Activated naive CD4-positive, alpha-beta T cell treated with anti-CD3 and anti-CD28 coated beads, Interleukin-2, amount 10 ng/mL, durations not matched to agents 7 days and 5 days (primary cell): ENCODE results near the gene TTI1.

Experiments used
- CTCF ChIA-PET: fragments of 350-600 bp; sonication (Branson Sonifier 250); formaldehyde crosslinking; loops from one replicate; lab custom pipeline; 2021; ENCODE audit warnings: antibody characterized with exemption; lab: Charles Lee
- DNase-seq: peaks from one replicate; pipeline ENCODE4 v3.0.0-alpha.2; 2020
- H3K27ac Mint-ChIP-seq: one replicate; pipeline ENCODE4 v1.8.0; 2021; ENCODE audit warnings: mild to moderate bottlenecking, moderate library complexity, mixed read lengths
- H3K27me3 Mint-ChIP-seq: one replicate; pipeline ENCODE4 v1.8.0; 2021; ENCODE audit warnings: mild to moderate bottlenecking, mixed read lengths
- H3K36me3 Mint-ChIP-seq: one replicate; pipeline ENCODE4 v1.8.0; 2021; ENCODE audit warnings: mixed read lengths
- H3K4me1 Mint-ChIP-seq: one replicate; pipeline ENCODE4 v1.8.0; 2021; ENCODE audit warnings: mixed read lengths
- H3K4me3 Mint-ChIP-seq: one replicate; pipeline ENCODE4 v1.8.0; 2021; ENCODE audit warnings: mild to moderate bottlenecking, moderate library complexity, mixed read lengths
- H3K9me3 Mint-ChIP-seq: one replicate; pipeline ENCODE4 v1.8.0; 2021; ENCODE audit warnings: mixed read lengths

TTI1 gene

DNA sequence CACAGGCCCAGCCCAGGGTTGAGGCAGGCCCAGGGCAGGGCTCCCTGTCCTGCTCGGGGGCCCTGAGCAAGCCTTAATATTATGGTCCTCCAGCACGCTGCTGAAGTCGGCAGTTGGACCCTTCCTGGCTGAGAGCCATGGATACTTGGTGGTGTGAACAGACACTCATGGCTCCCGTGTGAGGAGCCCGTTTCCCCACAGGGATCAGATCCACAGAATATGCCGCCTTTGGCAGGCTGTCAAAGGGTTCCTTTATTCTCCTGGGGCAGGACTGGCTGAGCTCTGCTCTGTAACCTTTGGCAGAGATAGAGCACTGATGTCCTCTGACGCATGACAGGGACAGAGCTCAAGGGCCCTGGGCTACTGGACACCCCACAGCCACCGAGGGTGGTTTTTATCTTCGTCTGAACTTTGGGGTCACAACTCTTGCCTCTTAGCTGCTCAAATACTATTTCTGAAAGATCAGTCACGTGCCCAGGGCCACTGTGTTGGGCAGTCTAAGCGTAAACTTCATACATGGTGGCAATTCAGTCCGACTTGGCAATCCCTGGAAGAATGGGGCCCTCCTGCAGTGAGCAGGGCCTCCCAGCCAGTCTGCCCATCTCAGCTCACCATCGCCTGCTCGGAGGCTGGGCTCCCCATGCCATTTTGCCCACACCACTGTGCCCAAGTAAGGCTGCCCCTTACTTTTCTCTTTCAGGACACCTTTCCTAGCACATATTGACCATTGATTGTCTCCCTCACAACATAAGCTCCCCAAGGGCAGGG, 49.1 kb downstream of the TTI1 start:
- Mint-ChIP-seq H3K4me1 (no peaks in the 10 kb centered on the region), H3K27me3 (no peaks in the 10 kb centered on the region), H3K27ac (no peak overlapping the region), H3K9me3 (no peaks in the 10 kb centered on the region), H3K4me3 (no peak overlapping the region), H3K36me3 (peaks cover 12% of the 10 kb centered on the region)
- DNase-seq, result no peak
- CTCF ChIA-PET, result interaction anchor here (1.4 to 1.7 kb wide), 2 partner anchors 9 to 15 kb away, joined by 5 to 6 read pairs; no protein-coding TSS in a partner anchor

- Mint-ChIP-seq H3K4me1 (no peaks in the 10 kb centered on the region), H3K27me3 (no peaks in the 10 kb centered on the region), H3K4me3 (no peak overlapping the region), H3K36me3 (peaks cover 8% of the 10 kb centered on the region), H3K9me3 (no peaks in the 10 kb centered on the region), H3K27ac (peak overlapping the region; percentile 55)
- CTCF ChIA-PET, result interaction anchor here (1.7 kb wide), 1 partner anchor 15 kb away, joined by 5 read pairs; no protein-coding TSS in a partner anchor
- DNase-seq, result no peak
Observed at GRCh38 chr20:37983286-37983685, 50.0 kb downstream of the TTI1 start.

GRCh38 chr20:37981568-37981967, 51.7 kb downstream of the TTI1 start:
- no peak for DNase-seq
- CTCF ChIA-PET, result no interaction called here
- Mint-ChIP-seq H3K36me3 (peaks cover 8% of the 10 kb centered on the region), H3K4me1 (peaks cover 10% of the 10 kb centered on the region), H3K27ac (no peak overlapping the region), H3K4me3 (no peak overlapping the region), H3K27me3 (peaks cover 4% of the 10 kb centered on the region), H3K9me3 (no peaks in the 10 kb centered on the region)

DNA sequence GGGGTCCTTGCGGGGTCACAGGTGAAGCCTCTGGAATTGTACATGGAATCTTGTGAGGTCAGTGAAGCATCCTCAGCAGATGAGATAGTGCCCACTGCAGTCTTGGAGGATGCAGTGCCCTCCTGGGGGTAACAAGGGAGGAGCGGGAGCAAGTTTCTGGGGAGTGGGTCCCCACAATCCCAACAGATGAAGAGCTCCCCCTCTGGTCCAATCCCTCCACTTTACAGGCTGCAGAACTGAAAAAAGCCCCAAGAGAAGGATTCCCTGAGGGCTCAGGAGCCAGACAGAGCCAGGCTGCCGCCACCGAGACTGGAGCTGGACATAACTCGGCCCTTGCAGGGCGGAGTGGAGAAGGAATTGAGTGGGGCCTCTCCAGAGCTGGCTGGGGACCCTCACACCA, 52.4 kb downstream of the TTI1 start:
- H3K4me1 Mint-ChIP-seq, result peaks cover 13% of the 10 kb centered on the region
- peaks cover 8% of the 10 kb centered on the region for H3K36me3 Mint-ChIP-seq
- CTCF ChIA-PET, result interaction anchor here (2.0 kb wide), 1 partner anchor 14 kb away, joined by 4 read pairs; no protein-coding TSS in a partner anchor
- no peak overlapping the region for H3K4me3 Mint-ChIP-seq
- peaks cover 8% of the 10 kb centered on the region for H3K27me3 Mint-ChIP-seq
- DNase-seq, result no peak
- H3K27ac Mint-ChIP-seq, result no peak overlapping the region
- no peaks in the 10 kb centered on the region for H3K9me3 Mint-ChIP-seq

- Mint-ChIP-seq H3K9me3 (no peaks in the 10 kb centered on the region), H3K36me3 (peaks cover 8% of the 10 kb centered on the region), H3K4me3 (no peak overlapping the region), H3K4me1 (peaks cover 13% of the 10 kb centered on the region), H3K27me3 (peaks cover 8% of the 10 kb centered on the region), H3K27ac (no peak overlapping the region)
- no peak for DNase-seq
- CTCF ChIA-PET, result interaction anchor here (1.6 to 2.0 kb wide), 2 partner anchors 12 to 14 kb away, joined by 3 to 4 read pairs; no protein-coding TSS in a partner anchor
Observed at GRCh38 chr20:37980383-37980782, 52.9 kb downstream of the TTI1 start.

GRCh38 chr20:37979021-37979985, 54.0 kb downstream of the TTI1 start:
- H3K27me3 Mint-ChIP-seq, result peaks cover 8% of the 10 kb centered on the region

GRCh38 chr20:37977786-37978185, 55.5 kb downstream of the TTI1 start:
- H3K4me1 Mint-ChIP-seq, result peaks cover 13% of the 10 kb centered on the region
- CTCF ChIA-PET, result no interaction called here
- H3K36me3 Mint-ChIP-seq, result peaks cover 5% of the 10 kb centered on the region

More at GRCh38 chr20:37979021-37979985, 54.0 kb downstream of the TTI1 start:
- H3K9me3 Mint-ChIP-seq, result no peaks in the 10 kb centered on the region
- H3K36me3 Mint-ChIP-seq, result peaks cover 8% of the 10 kb centered on the region
- H3K27ac Mint-ChIP-seq, result no peak overlapping the region
- H3K4me3 Mint-ChIP-seq, result no peak overlapping the region
- DNase-seq, result no peak
- CTCF ChIA-PET, result interaction anchor here (0.9 to 2.0 kb wide), 3 partner anchors 13 to 66 kb away, joined by 3 to 5 read pairs (median 4); no protein-coding TSS in a partner anchor
- H3K4me1 Mint-ChIP-seq, result peaks cover 13% of the 10 kb centered on the region

GRCh38 chr20:37977338-37977737, 55.9 kb downstream of the TTI1 start:
- H3K27me3 Mint-ChIP-seq, result peaks cover 8% of the 10 kb centered on the region
- no peaks in the 10 kb centered on the region for H3K9me3 Mint-ChIP-seq
- peaks cover 13% of the 10 kb centered on the region for H3K4me1 Mint-ChIP-seq
- no peak overlapping the region for H3K27ac Mint-ChIP-seq
- CTCF ChIA-PET, result no interaction called here
- peaks cover under 1% of the 10 kb centered on the region for H3K36me3 Mint-ChIP-seq
- H3K4me3 Mint-ChIP-seq, result no peak overlapping the region
- DNase-seq, result no peak

More at GRCh38 chr20:37977786-37978185, 55.5 kb downstream of the TTI1 start:
- H3K27me3 Mint-ChIP-seq, result peaks cover 8% of the 10 kb centered on the region
- H3K27ac Mint-ChIP-seq, result no peak overlapping the region
- no peak overlapping the region for H3K4me3 Mint-ChIP-seq
- no peaks in the 10 kb centered on the region for H3K9me3 Mint-ChIP-seq
- no peak for DNase-seq

GRCh38 chr20:37976887-37977286, 56.4 kb downstream of the TTI1 start:
- H3K36me3 Mint-ChIP-seq, result no peaks in the 10 kb centered on the region
- no peak overlapping the region for H3K27ac Mint-ChIP-seq
- no peaks in the 10 kb centered on the region for H3K9me3 Mint-ChIP-seq
- no peak overlapping the region for H3K4me3 Mint-ChIP-seq
- H3K4me1 Mint-ChIP-seq, result peaks cover 13% of the 10 kb centered on the region
- H3K27me3 Mint-ChIP-seq, result peaks cover 8% of the 10 kb centered on the region
- CTCF ChIA-PET, result no interaction called here
- no peak for DNase-seq

DNA sequence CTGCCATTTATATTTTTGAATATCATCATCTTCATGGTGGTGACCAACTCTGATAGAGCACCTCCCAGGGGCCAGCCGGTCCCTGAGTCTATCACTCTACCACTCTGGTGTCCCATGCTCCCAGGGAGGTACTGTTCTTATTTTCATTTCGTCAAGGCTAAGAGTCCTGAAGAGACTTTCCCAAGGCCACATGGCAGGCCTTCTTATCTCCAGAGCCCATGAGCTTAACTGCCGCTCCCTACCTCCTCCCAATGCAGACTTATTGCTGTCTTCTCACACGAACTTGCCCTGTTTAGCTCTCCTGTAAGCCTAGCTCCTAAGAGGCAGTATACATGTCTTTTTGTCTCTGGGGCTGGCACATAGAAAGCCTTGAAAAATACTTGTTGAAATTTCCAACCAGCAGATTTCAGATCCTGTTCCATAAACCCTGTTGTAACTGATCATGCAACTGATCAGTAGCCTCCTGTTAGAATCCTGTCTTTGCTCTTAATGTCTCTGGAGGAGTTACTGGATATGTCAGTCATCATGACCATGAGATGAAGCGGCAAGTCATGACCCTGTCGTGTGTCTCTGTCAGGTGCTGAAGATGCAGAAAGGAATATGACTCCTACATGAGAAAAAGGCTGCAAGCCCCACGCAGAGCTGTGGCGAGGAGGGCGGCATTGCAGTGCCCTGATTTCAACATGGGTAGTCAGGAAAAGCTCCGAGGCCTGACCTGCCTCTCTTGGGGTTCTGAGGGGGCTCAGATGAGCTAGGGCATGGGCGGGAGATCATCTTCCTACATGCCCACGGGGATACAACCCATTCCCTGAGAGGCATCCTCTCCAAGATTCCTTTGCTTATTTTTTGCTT, 60.0 kb downstream of the TTI1 start:
- DNase-seq, result no peak
- H3K27ac Mint-ChIP-seq, result no peak overlapping the region
- H3K4me1 Mint-ChIP-seq, result peaks cover 13% of the 10 kb centered on the region
- CTCF ChIA-PET, result no interaction called here
- H3K27me3 Mint-ChIP-seq, result peaks cover 15% of the 10 kb centered on the region
- H3K4me3 Mint-ChIP-seq, result no peak overlapping the region
- H3K9me3 Mint-ChIP-seq, result peaks cover under 1% of the 10 kb centered on the region
- H3K36me3 Mint-ChIP-seq, result no peaks in the 10 kb centered on the region

GRCh38 chr20:37972256-37973058, 60.8 kb downstream of the TTI1 start:
- peaks cover 2% of the 10 kb centered on the region for H3K9me3 Mint-ChIP-seq
- no peak overlapping the region for H3K4me3 Mint-ChIP-seq
- no peak for DNase-seq
- H3K4me1 Mint-ChIP-seq, result peaks cover 8% of the 10 kb centered on the region
- H3K36me3 Mint-ChIP-seq, result no peaks in the 10 kb centered on the region
- no peak overlapping the region for H3K27ac Mint-ChIP-seq
- CTCF ChIA-PET, result no interaction called here
- H3K27me3 Mint-ChIP-seq, result peaks cover 15% of the 10 kb centered on the region

DNA sequence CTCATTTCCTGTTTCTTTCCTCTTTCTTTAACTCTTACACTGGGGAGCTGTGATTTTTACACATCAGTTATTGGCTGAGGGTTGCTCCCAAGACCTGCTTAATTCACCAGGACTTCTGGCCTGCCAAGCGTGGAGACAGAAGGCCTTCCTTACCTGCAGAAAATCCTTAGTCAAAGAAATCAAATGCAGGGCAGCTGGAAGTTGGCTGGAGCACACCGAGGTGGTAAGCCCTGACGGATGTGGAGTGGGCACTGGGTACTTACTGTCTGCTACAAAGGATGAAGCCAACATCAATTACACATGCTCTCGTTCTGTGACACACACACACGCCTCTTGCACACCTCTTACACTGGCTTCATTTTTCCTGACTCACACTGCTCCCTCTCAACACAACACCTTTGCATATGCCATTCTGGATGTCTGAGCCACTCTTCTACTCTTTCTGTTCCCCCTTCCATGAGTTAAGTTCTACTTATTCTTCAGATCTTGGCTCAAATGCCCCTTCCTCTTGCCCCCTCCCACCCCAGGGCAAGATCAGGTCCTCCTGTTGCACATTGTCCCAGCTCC, 61.6 kb downstream of the TTI1 start:
- H3K36me3 Mint-ChIP-seq, result no peaks in the 10 kb centered on the region
- CTCF ChIA-PET, result no interaction called here
- peaks cover 2% of the 10 kb centered on the region for H3K9me3 Mint-ChIP-seq
- H3K4me3 Mint-ChIP-seq, result no peak overlapping the region
- no peak for DNase-seq
- H3K27me3 Mint-ChIP-seq, result peaks cover 11% of the 10 kb centered on the region
- no peak overlapping the region for H3K27ac Mint-ChIP-seq
- peaks cover 4% of the 10 kb centered on the region for H3K4me1 Mint-ChIP-seq
